CD8-positive, alpha-beta memory T cell (primary cell): Measurements from ENCODE around the gene TBC1D22A. TPM values are rescaled to one million over a fixed set of nuclear protein-coding genes. Genes with fewer than 3 reads are reported as not detected.

Experiments
- CTCF ChIA-PET: fragments of 350-600 bp; sonication (Branson Sonifier 250); formaldehyde crosslinking; loops from one replicate; lab custom pipeline; 2021; ENCODE audit warnings: antibody characterized with exemption; lab: Charles Lee
- POLR2A ChIA-PET: fragments of 350-600 bp; sonication (Branson Sonifier 250); formaldehyde crosslinking; loops from one replicate; lab custom pipeline; 2021; ENCODE audit warnings: antibody characterized with exemption; lab: Charles Lee
- DNase-seq, 5 donors: peaks; one replicate each; pipeline versions ENCODE4 v3.0.0 to v3.0.0-alpha.2; 2020 to 2022; ENCODE audit warnings: mixed read lengths in 1 of 5
- H3K27ac ChIP-seq: one replicate; pipeline ENCODE4 v1.7.0; 2013; ENCODE audit warnings: low read depth, mild to moderate bottlenecking, low read length, moderate library complexity
- H3K27me3 ChIP-seq: 2 replicates; pipeline ENCODE4 v1.7.0; 2013; ENCODE audit warnings: low read length, mild to moderate bottlenecking; ENCODE audit not compliant: insufficient read depth, poor library complexity, severe bottlenecking
- H3K36me3 ChIP-seq: 2 replicates; pipeline ENCODE4 v1.7.0; 2013; ENCODE audit warnings: mild to moderate bottlenecking, low read length, moderate library complexity; ENCODE audit not compliant: insufficient read depth
- H3K4me1 ChIP-seq: 2 replicates; pipeline ENCODE4 v1.7.0; 2013; ENCODE audit warnings: mild to moderate bottlenecking, low read length, moderate library complexity; ENCODE audit not compliant: insufficient read depth
- H3K4me3 ChIP-seq: 2 replicates; pipeline ENCODE4 v1.7.0; 2013; ENCODE audit warnings: mild to moderate bottlenecking, low read length
- H3K9me3 ChIP-seq: 2 replicates; pipeline ENCODE4 v1.7.0; 2013; ENCODE audit warnings: mild to moderate bottlenecking, low read length
- H3K27ac Mint-ChIP-seq, 8 donors: one replicate each; pipeline ENCODE4 v1.8.0; 2020 to 2021; ENCODE audit warnings: mixed read lengths in 8 of 8, mild to moderate bottlenecking in 6 of 8, inconsistent platforms in 3 of 8, moderate library complexity in 3 of 8
- H3K27me3 Mint-ChIP-seq, 2 donors: one replicate each; pipeline ENCODE4 v1.8.0; 2020 to 2021; ENCODE audit warnings: mixed read lengths in 2 of 2, mild to moderate bottlenecking in 1 of 2, moderate library complexity in 1 of 2
- H3K36me3 Mint-ChIP-seq, 3 donors: one replicate each; pipeline ENCODE4 v1.8.0; 2020 to 2021; ENCODE audit warnings: mixed read lengths in 3 of 3, inconsistent platforms in 1 of 3, mild to moderate bottlenecking in 1 of 3
- H3K4me1 Mint-ChIP-seq, 3 donors: one replicate each; pipeline ENCODE4 v1.8.0; 2020 to 2021; ENCODE audit warnings: mixed read lengths in 3 of 3, inconsistent platforms in 1 of 3, mild to moderate bottlenecking in 1 of 3
- H3K4me3 Mint-ChIP-seq, 7 donors: one replicate each; pipeline ENCODE4 v1.8.0; 2020 to 2021; ENCODE audit warnings: mixed read lengths in 7 of 7, mild to moderate bottlenecking in 6 of 7, moderate library complexity in 4 of 7, inconsistent platforms in 2 of 7
- H3K9me3 Mint-ChIP-seq, 5 donors: one replicate each; pipeline ENCODE4 v1.8.0; 2020 to 2022; ENCODE audit warnings: mixed read lengths in 5 of 5, mild to moderate bottlenecking in 3 of 5, moderate library complexity in 2 of 5, inconsistent platforms in 1 of 5
- polyA plus RNA-seq: library from polyadenylated mRNA; unstranded; fragments of 300-500 nt; fragmentation: Illumina TruSeq; gene quantifications from one replicate; pipeline ENCODE4 v1.2.3, GENCODE V29; 2021
- total RNA-seq, 2 experiments: library from RNA; stranded (reverse); gene quantifications; one replicate each; pipeline ENCODE4 v1.2.3, GENCODE V29; 2021

Gene TBC1D22A
- total and polyA plus RNA-seq, 3 experiments from 2014 or later, result 26.6 to 34.8 (median 34.0) TPM

DNA sequence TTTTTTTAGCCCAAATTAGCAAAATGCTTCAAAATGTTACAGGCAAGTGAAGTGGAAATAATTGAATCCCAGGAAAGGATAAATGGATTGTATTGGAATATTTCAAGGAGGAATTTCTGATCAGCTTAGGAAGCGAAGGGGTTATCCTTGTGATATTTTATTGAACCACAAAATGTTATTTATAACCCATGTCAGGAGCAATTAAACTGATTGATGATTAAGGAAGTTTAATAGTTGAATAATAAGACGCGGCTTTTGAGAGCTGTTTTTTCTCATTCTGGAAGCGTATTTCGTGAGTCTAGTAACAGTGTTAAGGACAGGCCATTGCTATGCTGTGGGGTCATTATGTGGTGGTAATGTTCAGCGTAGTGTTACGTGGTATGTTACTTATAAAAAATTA is 192.3 kb downstream of the TBC1D22A start:
- Mint-ChIP-seq H3K27ac (peak overlapping the region in 1 of 8 donors; percentile 60), H3K4me1 (peaks cover 12 to 29% (median 28%) of the 10 kb centered on the region in 3 donors), H3K4me3 (no peak overlapping the region), H3K36me3 (peaks cover 0 to 53% (median 3%) of the 10 kb centered on the region in 3 donors), H3K9me3 (no peaks in the 10 kb centered on the region), H3K27me3 (peaks cover 0 to 4% of the 10 kb centered on the region in 2 donors)
- Histone ChIP-seq H3K9me3 (no peaks in the 10 kb centered on the region), H3K27me3 (no peaks in the 10 kb centered on the region), H3K4me1 (no peaks in the 10 kb centered on the region), H3K36me3 (no peaks in the 10 kb centered on the region), H3K27ac (no peak overlapping the region), H3K4me3 (no peak overlapping the region)
- no peak for DNase-seq
- ChIA-PET CTCF (interaction anchor here (1.2 kb wide), 1 partner anchor 13 kb away, joined by 3 read pairs; no protein-coding TSS in a partner anchor), POLR2A (no interaction called here)

- Histone ChIP-seq H3K36me3 (no peaks in the 10 kb centered on the region), H3K4me3 (no peak overlapping the region), H3K27me3 (no peaks in the 10 kb centered on the region), H3K27ac (no peak overlapping the region), H3K9me3 (no peaks in the 10 kb centered on the region), H3K4me1 (no peaks in the 10 kb centered on the region)
- no peak overlapping the region for H3K4me3 Mint-ChIP-seq
- no peak overlapping the region for H3K27ac Mint-ChIP-seq
- DNase-seq, result no peak
- ChIA-PET CTCF (no interaction called here), POLR2A (no interaction called here)
- no peaks in the 10 kb centered on the region for H3K9me3 Mint-ChIP-seq
- H3K36me3 Mint-ChIP-seq, result peaks cover 0 to 43% (median 3%) of the 10 kb centered on the region in 3 donors
- peaks cover 15 to 28% (median 20%) of the 10 kb centered on the region in 3 donors for H3K4me1 Mint-ChIP-seq
- peaks cover 0 to 4% of the 10 kb centered on the region in 2 donors for H3K27me3 Mint-ChIP-seq
Observed at GRCh38 chr22:46956498-46957215, 194.2 kb downstream of the TBC1D22A start.

DNA sequence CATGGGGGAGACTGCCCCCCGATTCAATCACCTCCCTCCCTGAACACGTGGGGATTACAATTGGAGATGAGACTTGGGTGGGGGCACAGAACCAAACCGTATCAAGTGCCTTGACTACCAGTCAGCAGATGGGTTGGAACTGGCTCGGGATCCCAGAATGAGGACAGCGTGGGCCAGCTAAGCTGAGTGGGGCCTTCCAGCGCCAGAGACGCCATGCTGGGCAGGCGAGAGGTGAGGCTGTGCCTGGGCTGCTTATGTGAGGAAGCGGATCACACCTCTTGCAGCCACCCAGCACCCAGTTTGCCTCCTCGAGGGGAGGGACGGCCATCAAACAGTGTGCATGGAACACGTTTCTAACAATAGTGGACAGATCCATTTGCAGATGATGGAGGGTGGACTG is 195.1 kb downstream of the TBC1D22A start:
- H3K27ac Mint-ChIP-seq, result no peak overlapping the region

DNA sequence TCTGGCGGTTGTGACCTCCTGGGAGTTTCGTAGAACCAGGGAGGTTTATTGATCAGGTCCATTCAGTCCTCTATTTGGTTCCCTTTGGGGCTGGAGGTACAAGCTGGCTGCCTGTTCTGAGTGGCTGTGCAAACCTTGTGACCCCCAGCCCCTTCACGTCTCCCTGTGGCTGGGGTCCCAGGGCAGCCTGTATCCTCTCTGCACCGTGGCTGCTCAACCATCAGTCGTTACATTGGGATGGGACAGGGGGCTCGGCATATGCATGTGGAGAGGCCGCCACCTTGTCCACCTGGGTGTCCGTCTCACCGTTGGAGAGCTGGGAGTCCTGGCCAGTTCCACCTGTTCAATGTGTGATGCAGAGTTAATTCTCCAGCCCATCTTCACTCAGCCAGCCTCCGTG is 195.7 kb downstream of the TBC1D22A start:
- H3K36me3 ChIP-seq, result no peaks in the 10 kb centered on the region
- H3K4me3 ChIP-seq, result no peak overlapping the region
- peaks cover 11 to 29% (median 21%) of the 10 kb centered on the region in 3 donors for H3K4me1 Mint-ChIP-seq
- no peaks in the 10 kb centered on the region for H3K9me3 Mint-ChIP-seq
- H3K27ac ChIP-seq, result no peak overlapping the region
- DNase-seq, result no peak
- no peaks in the 10 kb centered on the region for H3K4me1 ChIP-seq
- peaks cover 0 to 42% (median 5%) of the 10 kb centered on the region in 3 donors for H3K36me3 Mint-ChIP-seq
- no peaks in the 10 kb centered on the region for H3K27me3 ChIP-seq
- H3K27ac Mint-ChIP-seq, result no peak overlapping the region
- POLR2A ChIA-PET, result no interaction called here
- H3K27me3 Mint-ChIP-seq, result peaks cover 0 to 4% of the 10 kb centered on the region in 2 donors
- H3K4me3 Mint-ChIP-seq, result no peak overlapping the region
- CTCF ChIA-PET, result no interaction called here
- no peaks in the 10 kb centered on the region for H3K9me3 ChIP-seq

More for the DNA sequence above, 195.1 kb downstream of the TBC1D22A start:
- Histone ChIP-seq H3K36me3 (no peaks in the 10 kb centered on the region), H3K9me3 (no peaks in the 10 kb centered on the region), H3K4me3 (no peak overlapping the region), H3K27ac (no peak overlapping the region), H3K27me3 (no peaks in the 10 kb centered on the region), H3K4me1 (no peaks in the 10 kb centered on the region)
- POLR2A ChIA-PET, result no interaction called here
- DNase-seq, result no peak
- Mint-ChIP-seq H3K27me3 (peaks cover 0 to 4% of the 10 kb centered on the region in 2 donors), H3K9me3 (no peaks in the 10 kb centered on the region), H3K4me3 (no peak overlapping the region), H3K4me1 (peaks cover 14 to 30% (median 20%) of the 10 kb centered on the region in 3 donors), H3K36me3 (peaks cover 0 to 42% (median 5%) of the 10 kb centered on the region in 3 donors)
- CTCF ChIA-PET, result no interaction called here

GRCh38 chr22:46958658-46959057 is 196.2 kb downstream of the TBC1D22A start:
- no peaks in the 10 kb centered on the region for H3K36me3 ChIP-seq
- H3K27ac ChIP-seq, result no peak overlapping the region
- no peaks in the 10 kb centered on the region for H3K27me3 ChIP-seq
- CTCF ChIA-PET, result no interaction called here
- no peaks in the 10 kb centered on the region for H3K9me3 ChIP-seq
- H3K4me1 ChIP-seq, result no peaks in the 10 kb centered on the region
- H3K4me3 ChIP-seq, result no peak overlapping the region
- peaks cover 10 to 31% (median 21%) of the 10 kb centered on the region in 3 donors for H3K4me1 Mint-ChIP-seq
- H3K9me3 Mint-ChIP-seq, result no peaks in the 10 kb centered on the region
- POLR2A ChIA-PET, result no interaction called here
- H3K27ac Mint-ChIP-seq, result peak overlapping the region in 1 of 8 donors; percentile 50
- H3K36me3 Mint-ChIP-seq, result peaks cover 0 to 40% (median 5%) of the 10 kb centered on the region in 3 donors
- no peak overlapping the region for H3K4me3 Mint-ChIP-seq
- DNase-seq, result no peak
- peaks cover 0 to 4% of the 10 kb centered on the region in 2 donors for H3K27me3 Mint-ChIP-seq

GRCh38 chr22:46959369-46959768 is 196.9 kb downstream of the TBC1D22A start:
- Histone ChIP-seq H3K4me3 (no peak overlapping the region), H3K27ac (no peak overlapping the region), H3K27me3 (no peaks in the 10 kb centered on the region), H3K4me1 (no peaks in the 10 kb centered on the region), H3K36me3 (no peaks in the 10 kb centered on the region), H3K9me3 (no peaks in the 10 kb centered on the region)
- H3K4me3 Mint-ChIP-seq, result no peak overlapping the region
- POLR2A ChIA-PET, result no interaction called here
- H3K27me3 Mint-ChIP-seq, result peaks cover 0 to 4% of the 10 kb centered on the region in 2 donors
- CTCF ChIA-PET, result no interaction called here
- H3K4me1 Mint-ChIP-seq, result peaks cover 14 to 34% (median 28%) of the 10 kb centered on the region in 3 donors
- H3K27ac Mint-ChIP-seq, result no peak overlapping the region
- peaks cover 0 to 36% (median 5%) of the 10 kb centered on the region in 3 donors for H3K36me3 Mint-ChIP-seq
- no peak for DNase-seq
- H3K9me3 Mint-ChIP-seq, result no peaks in the 10 kb centered on the region

GRCh38 chr22:46961591-46962295 is 199.3 kb downstream of the TBC1D22A start:
- Histone ChIP-seq H3K4me1 (no peaks in the 10 kb centered on the region), H3K4me3 (no peak overlapping the region), H3K27me3 (no peaks in the 10 kb centered on the region), H3K27ac (no peak overlapping the region), H3K9me3 (no peaks in the 10 kb centered on the region), H3K36me3 (no peaks in the 10 kb centered on the region)
- peaks cover 17 to 48% (median 30%) of the 10 kb centered on the region in 3 donors for H3K4me1 Mint-ChIP-seq
- ChIA-PET POLR2A (no interaction called here), CTCF (no interaction called here)
- DNase-seq, result no peak
- H3K36me3 Mint-ChIP-seq, result peaks cover 0 to 37% (median 8%) of the 10 kb centered on the region in 3 donors
- H3K9me3 Mint-ChIP-seq, result no peaks in the 10 kb centered on the region
- H3K4me3 Mint-ChIP-seq, result no peak overlapping the region
- peaks cover 0 to 4% of the 10 kb centered on the region in 2 donors for H3K27me3 Mint-ChIP-seq
- H3K27ac Mint-ChIP-seq, result peak overlapping the region in 1 of 8 donors; percentile 27

GRCh38 chr22:46962406-46962805 is 200.0 kb downstream of the TBC1D22A start:
- peaks cover 0 to 35% (median 5%) of the 10 kb centered on the region in 3 donors for H3K36me3 Mint-ChIP-seq

More at GRCh38 chr22:46962406-46962805, 200.0 kb downstream of the TBC1D22A start:
- Histone ChIP-seq H3K27me3 (no peaks in the 10 kb centered on the region), H3K27ac (no peak overlapping the region), H3K36me3 (no peaks in the 10 kb centered on the region), H3K4me3 (no peak overlapping the region), H3K9me3 (no peaks in the 10 kb centered on the region), H3K4me1 (no peaks in the 10 kb centered on the region)
- POLR2A ChIA-PET, result no interaction called here
- H3K4me3 Mint-ChIP-seq, result no peak overlapping the region
- no peaks in the 10 kb centered on the region for H3K9me3 Mint-ChIP-seq
- peaks cover 17 to 55% (median 33%) of the 10 kb centered on the region in 3 donors for H3K4me1 Mint-ChIP-seq
- H3K27ac Mint-ChIP-seq, result no peak overlapping the region
- peaks cover 0 to 3% of the 10 kb centered on the region in 2 donors for H3K27me3 Mint-ChIP-seq
- CTCF ChIA-PET, result no interaction called here
- no peak for DNase-seq
